GM12875 (cell line): ENCODE results near the gene PIGW.
A peak's percentile ranks its signal among the peaks of the same experiment; 100 is the strongest.

Experiments
- H3K4me3 ChIP-seq: one replicate; pipeline ENCODE4 v1.5.1; 2011; ENCODE audit warnings: low read depth, low read length, control low read depth
- TF ChIP-seq, protein P1 (sequence below): IDR thresholded peaks from 2 replicates; pipeline ENCODE4 v1.5.1; 2011; ENCODE audit warnings: low read depth, mild to moderate bottlenecking, control low read depth, inconsistent platforms, low read length, moderate library complexity, borderline replicate concordance; ENCODE audit not compliant: insufficient read depth

Gene PIGW

DNA sequence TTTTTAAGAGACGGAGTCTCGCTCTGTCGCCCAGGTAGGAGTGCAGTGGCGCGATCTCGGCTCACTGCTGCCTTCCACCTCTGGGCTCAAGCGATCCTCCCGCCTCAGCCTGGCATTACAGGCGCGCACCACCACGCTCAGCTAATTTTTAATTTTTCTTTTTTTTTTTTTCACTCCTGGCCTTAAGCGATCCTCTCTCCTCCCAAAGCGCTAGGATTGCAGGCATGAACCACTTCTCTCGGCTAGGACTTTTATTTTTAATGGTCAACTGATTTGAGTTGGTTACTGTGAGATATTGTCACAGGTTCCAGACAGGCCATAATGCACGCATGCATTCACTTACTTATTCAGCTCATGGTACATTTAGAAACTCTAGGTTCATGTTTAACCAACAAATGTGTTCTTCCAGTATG lies 888 bp downstream of the PIGW start:
- TF ChIP-seq, protein P1, sequence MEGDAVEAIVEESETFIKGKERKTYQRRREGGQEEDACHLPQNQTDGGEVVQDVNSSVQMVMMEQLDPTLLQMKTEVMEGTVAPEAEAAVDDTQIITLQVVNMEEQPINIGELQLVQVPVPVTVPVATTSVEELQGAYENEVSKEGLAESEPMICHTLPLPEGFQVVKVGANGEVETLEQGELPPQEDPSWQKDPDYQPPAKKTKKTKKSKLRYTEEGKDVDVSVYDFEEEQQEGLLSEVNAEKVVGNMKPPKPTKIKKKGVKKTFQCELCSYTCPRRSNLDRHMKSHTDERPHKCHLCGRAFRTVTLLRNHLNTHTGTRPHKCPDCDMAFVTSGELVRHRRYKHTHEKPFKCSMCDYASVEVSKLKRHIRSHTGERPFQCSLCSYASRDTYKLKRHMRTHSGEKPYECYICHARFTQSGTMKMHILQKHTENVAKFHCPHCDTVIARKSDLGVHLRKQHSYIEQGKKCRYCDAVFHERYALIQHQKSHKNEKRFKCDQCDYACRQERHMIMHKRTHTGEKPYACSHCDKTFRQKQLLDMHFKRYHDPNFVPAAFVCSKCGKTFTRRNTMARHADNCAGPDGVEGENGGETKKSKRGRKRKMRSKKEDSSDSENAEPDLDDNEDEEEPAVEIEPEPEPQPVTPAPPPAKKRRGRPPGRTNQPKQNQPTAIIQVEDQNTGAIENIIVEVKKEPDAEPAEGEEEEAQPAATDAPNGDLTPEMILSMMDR = no peak
- H3K4me3 ChIP-seq = peak overlapping the region; percentile 99

DNA sequence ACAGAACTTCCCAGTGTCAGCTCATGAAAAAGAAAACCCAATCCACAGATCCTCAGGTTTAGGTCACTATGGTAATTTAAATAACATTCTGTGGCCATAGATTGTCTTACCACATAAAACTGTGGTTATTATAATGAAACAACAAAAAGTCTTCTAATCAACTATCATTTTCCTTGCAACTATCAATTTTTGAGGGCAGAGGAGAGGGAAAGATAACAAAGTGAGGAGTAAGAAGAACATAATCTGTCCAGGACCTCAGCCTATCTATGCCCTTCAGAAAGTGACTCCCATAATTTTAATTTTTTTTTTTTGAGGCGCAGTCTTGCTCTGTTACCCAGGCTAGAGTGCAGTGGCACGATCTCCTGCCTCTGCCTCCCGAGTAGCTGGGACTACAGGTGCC lies 5.9 kb downstream of the PIGW start:
- H3K4me3 ChIP-seq = no peak overlapping the region
- TF ChIP-seq, protein P1 = no peak

DNA sequence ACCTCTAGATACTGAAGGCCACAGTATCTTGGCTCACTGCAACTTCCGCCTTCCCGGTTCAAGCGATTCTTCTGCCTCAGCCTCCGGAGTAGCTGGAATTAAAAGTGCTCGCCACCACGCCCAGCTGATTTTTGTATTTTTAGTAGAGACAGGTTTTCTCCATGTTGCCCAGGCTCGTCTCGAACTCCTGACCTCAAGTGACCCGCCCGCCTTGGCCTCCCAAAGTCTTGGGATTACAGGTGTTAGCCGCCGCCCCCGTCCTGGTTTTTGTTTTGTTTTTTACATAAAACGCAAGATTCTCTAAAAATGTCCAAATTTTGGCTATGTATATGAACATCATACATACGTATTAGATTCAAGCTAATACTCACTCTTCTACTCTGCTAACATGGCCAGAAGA lies 8.0 kb downstream of the PIGW start:
- H3K4me3 ChIP-seq = no peak overlapping the region
- TF ChIP-seq, protein P1 = no peak

DNA sequence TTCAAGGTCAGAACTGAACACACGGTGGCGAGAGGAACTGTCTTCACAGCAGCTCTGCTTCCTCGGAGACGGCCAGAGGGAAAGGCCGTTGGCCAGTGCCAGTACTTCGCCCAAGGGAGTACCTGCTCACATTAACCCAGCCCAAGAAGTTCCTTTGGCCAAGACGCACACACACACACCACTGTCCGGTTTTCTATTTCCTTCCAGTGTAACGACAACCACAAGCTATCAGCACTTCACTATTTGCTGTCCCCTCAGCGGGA lies 9.2 kb downstream of the PIGW start:
- TF ChIP-seq, protein P1 = peak; percentile 29; the same call in 1 of the 2 replicates
- H3K4me3 ChIP-seq = peak overlapping the region; percentile 81

DNA sequence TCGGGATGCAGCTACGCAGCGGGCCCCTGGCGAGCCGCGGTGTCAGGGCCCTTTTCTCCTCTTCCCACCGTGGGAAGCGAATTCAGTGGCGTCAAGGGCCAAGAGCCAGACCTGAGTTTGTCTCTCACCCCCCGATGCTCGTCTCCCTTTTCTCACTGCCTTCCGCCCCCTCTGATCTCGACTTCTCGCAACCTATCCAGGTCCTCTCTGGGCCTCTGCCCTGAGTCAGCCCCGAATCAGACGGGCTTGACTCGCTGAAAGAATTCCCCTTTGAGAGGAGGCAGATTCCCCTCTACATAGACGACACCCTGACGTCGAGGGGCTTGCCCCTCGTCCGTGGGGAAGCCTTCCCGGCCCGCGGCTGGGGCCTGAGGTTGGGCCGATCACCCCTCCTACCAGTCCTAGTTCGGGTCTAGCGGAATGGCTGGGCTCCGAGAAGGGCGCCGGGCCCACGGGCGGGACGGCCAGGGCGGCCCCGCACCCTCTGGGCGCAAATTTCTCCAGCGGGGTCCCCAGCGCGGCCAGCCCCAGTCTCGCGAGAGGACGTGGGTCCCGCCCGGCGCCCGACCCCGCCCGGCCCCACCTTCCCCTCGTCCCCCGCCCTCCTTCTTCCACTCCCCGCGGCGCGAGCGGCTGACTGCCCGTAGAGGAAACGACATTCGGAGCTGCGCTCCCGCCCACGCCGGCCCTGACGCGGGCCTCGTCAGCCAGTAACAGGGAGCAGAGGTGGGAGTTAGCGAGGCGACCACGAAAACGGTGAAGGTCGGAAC lies 9.7 kb downstream of the PIGW start, which contains the start of gene GGNBP2:
TSS of gene GGNBP2 (plus strand) at position 613 of the 770 bp plus-strand sequence. CDS start 806 bp downstream, outside the sequence.
- TF ChIP-seq, protein P1 = no peak
- H3K4me3 ChIP-seq = peak within 1 kb of the TSS; percentile 81

DNA sequence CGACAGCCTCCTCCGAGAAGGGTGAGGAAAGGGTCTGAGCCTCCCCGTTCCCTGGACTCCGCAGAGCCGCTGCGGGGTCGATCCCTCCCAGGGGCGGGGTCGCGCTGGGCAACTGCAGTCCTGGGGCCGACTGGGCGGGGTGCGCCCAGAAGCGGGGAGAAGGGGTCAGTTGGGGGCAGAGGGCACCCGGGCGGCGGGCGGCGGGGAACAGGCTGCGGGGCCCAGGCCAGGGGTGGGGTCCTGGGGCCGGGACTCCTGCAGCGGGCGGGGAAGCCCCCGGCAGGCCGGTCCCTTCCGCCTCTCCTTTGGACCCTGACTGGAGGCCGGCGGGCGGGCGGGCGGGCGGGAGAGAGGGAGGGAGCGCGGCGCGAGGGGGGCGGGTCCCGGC lies 10.3 kb downstream of the PIGW start:
- TF ChIP-seq, protein P1 = no peak
- peak overlapping the region; percentile 81 for H3K4me3 ChIP-seq
